ENCODE measurements around the gene OR2C3.

Gene OR2C3

DNA sequence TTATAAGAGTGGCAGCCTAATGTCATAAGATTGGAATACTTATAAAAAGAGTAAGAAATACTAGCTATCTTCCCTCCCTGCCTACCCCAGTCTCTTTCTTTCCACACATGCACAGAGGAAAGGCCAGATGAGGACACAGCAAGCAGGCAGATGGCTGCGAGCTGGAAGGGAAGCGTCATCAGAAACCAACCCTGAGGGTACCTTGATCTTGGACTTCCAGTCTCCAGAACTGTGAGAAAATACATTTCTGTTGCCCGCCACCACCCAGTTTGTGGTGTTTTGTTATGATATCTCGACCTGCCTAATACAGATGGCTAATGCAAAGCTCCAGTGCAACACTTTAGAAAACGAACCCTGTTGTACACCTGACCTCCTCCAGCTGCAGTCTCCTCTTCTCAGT lies 2.3 kb upstream of the OR2C3 start:
- Histone ChIP-seq H3K4me1 (ENCODE audit: insufficient read depth, poor library complexity, severe bottlenecking) (no peaks in the 10 kb centered on the region), H3K4me3 (ENCODE audit: severe bottlenecking) (no peak overlapping the region), H3K36me3 (ENCODE audit: low read depth) (no peaks in the 10 kb centered on the region), H3K27me3 (ENCODE audit: insufficient read depth, poor library complexity, severe bottlenecking) (no peaks in the 10 kb centered on the region), H3K27ac (ENCODE audit: poor library complexity, severe bottlenecking) (no peak overlapping the region), H3K9me3 (ENCODE audit: severe bottlenecking) (no peaks in the 10 kb centered on the region)
- ATAC-seq (ENCODE audit: low read depth) (no peak), DNase-seq (ENCODE audit: low spot score) (no peak)
- TF ChIP-seq, protein P1, sequence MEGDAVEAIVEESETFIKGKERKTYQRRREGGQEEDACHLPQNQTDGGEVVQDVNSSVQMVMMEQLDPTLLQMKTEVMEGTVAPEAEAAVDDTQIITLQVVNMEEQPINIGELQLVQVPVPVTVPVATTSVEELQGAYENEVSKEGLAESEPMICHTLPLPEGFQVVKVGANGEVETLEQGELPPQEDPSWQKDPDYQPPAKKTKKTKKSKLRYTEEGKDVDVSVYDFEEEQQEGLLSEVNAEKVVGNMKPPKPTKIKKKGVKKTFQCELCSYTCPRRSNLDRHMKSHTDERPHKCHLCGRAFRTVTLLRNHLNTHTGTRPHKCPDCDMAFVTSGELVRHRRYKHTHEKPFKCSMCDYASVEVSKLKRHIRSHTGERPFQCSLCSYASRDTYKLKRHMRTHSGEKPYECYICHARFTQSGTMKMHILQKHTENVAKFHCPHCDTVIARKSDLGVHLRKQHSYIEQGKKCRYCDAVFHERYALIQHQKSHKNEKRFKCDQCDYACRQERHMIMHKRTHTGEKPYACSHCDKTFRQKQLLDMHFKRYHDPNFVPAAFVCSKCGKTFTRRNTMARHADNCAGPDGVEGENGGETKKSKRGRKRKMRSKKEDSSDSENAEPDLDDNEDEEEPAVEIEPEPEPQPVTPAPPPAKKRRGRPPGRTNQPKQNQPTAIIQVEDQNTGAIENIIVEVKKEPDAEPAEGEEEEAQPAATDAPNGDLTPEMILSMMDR (IDR thresholded peaks at IDR 0.05; ENCODE audit: poor library complexity, severe bottlenecking): no peak

DNA sequence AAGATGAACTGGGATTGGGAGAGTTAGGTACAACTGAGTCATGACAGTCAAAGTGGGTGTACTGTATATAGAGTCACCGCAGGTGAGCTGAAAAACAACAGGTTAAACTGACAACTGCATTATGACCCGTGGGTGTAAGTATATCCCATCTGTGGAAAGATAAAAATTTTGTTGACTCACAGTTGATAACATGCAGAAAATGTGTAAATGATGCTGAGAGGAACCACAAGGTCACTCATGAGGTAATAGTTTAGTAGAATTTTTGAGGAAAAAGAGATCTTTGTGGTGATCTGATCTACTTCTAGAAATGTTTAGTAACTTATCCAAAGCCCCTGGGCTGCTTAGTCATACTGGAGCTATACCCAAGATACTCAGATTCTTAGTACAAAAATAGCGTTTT lies 838 bp downstream of the OR2C3 start:
- TF ChIP-seq, protein P1 (IDR thresholded peaks at IDR 0.05; ENCODE audit: poor library complexity, severe bottlenecking): no peak

DNA sequence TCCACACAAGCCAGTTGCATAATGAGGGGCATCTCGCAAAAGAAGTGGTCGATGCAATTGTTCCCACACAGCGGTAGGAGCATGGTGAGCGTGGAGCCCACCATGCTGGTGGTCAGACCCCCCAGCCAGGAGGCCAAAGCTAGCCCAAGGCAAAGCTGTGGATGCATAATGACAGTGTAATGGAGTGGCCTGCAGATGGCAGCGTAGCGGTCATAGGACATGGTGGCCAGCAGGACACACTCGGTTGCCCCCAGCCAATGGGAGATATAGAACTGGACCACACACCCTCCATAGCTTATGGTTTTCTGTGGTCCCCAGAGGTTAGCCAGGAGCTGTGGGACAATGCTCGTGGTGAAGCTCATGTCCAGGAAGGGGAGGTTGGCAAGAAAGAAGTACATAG lies 4.3 kb downstream of the OR2C3 start:
- Histone ChIP-seq H3K36me3 (ENCODE audit: low read depth) (no peaks in the 10 kb centered on the region), H3K27ac (ENCODE audit: poor library complexity, severe bottlenecking) (no peak overlapping the region), H3K4me3 (ENCODE audit: severe bottlenecking) (no peak overlapping the region), H3K9me3 (ENCODE audit: severe bottlenecking) (no peaks in the 10 kb centered on the region), H3K27me3 (ENCODE audit: insufficient read depth, poor library complexity, severe bottlenecking) (no peaks in the 10 kb centered on the region), H3K4me1 (ENCODE audit: insufficient read depth, poor library complexity, severe bottlenecking) (peaks cover 8% of the 10 kb centered on the region)
- TF ChIP-seq, protein P1 (IDR thresholded peaks at IDR 0.05; ENCODE audit: poor library complexity, severe bottlenecking): no peak
- ATAC-seq (ENCODE audit: low read depth): no peak
- DNase-seq (ENCODE audit: low spot score): no peak

More for the DNA sequence above, 838 bp downstream of the OR2C3 start:
- no peaks in the 10 kb centered on the region for H3K4me1 ChIP-seq (ENCODE audit: insufficient read depth, poor library complexity, severe bottlenecking)
- ATAC-seq (ENCODE audit: low read depth) (no peak), DNase-seq (ENCODE audit: low spot score) (no peak)
- no peaks in the 10 kb centered on the region for H3K9me3 ChIP-seq (ENCODE audit: severe bottlenecking)
- no peak overlapping the region for H3K4me3 ChIP-seq (ENCODE audit: severe bottlenecking)
- no peaks in the 10 kb centered on the region for H3K36me3 ChIP-seq (ENCODE audit: low read depth)
- H3K27me3 ChIP-seq (ENCODE audit: insufficient read depth, poor library complexity, severe bottlenecking): no peaks in the 10 kb centered on the region
- no peak overlapping the region for H3K27ac ChIP-seq (ENCODE audit: poor library complexity, severe bottlenecking)

DNA sequence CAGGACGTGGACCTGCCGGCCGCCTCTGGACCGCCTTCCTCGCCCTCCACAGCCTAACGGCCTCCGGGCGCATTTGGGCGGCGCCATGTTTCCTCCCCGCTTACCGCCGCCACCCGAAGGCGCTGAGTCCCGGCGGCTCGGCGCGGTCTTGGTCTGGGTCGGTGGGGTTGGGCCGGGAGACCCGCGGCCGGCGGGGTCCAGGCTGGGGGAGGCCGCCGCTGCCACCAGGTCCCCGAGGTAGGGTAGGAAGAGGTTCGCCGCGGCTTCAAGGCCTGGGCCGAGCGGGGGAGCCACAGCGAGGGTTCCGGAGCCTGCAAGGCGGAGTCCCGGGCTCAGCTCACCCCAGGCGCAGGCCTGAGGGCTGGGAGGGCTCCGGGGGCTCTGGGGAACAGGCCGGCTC lies 5.5 kb downstream of the OR2C3 start:
- peaks cover 8% of the 10 kb centered on the region for H3K4me1 ChIP-seq (ENCODE audit: insufficient read depth, poor library complexity, severe bottlenecking)
- no peaks in the 10 kb centered on the region for H3K9me3 ChIP-seq (ENCODE audit: severe bottlenecking)
- H3K36me3 ChIP-seq (ENCODE audit: low read depth): no peaks in the 10 kb centered on the region
- H3K27me3 ChIP-seq (ENCODE audit: insufficient read depth, poor library complexity, severe bottlenecking): no peaks in the 10 kb centered on the region
- TF ChIP-seq, protein P1 (IDR thresholded peaks at IDR 0.05; ENCODE audit: poor library complexity, severe bottlenecking): no peak
- H3K4me3 ChIP-seq (ENCODE audit: severe bottlenecking): no peak overlapping the region
- ATAC-seq (ENCODE audit: low read depth) (no peak), DNase-seq (ENCODE audit: low spot score) (no peak)
- no peak overlapping the region for H3K27ac ChIP-seq (ENCODE audit: poor library complexity, severe bottlenecking)

DNA sequence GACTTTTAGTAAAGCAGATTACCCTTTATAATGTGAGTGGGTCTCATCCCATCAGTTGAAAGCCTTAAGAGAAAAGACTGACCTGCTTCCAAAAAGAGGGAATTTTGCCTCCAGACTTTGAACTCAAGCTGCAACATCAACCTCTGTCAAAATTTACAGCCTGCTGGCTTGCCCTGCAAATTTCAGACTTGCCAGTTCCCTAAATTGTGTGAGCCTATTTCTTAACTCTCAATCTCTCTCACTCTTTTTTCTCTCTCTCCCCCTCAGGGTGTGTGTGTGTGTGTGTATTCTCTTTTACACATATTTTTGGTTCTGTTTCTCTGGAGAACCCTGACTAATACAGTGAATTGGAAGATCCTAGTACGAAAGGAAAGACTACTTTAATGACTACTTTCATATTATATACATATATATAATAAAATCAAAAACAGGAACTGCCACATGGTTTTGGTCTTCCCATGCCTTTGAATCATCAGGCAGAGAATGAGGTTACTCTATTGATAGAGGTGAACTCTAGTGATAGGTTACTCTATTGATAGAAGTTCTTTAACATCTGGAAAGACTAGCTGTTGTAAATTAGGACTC lies 6.4 kb downstream of the OR2C3 start:
- H3K9me3 ChIP-seq (ENCODE audit: severe bottlenecking): no peaks in the 10 kb centered on the region
- H3K36me3 ChIP-seq (ENCODE audit: low read depth): no peaks in the 10 kb centered on the region
- H3K27ac ChIP-seq (ENCODE audit: poor library complexity, severe bottlenecking): no peak overlapping the region
- no peaks in the 10 kb centered on the region for H3K27me3 ChIP-seq (ENCODE audit: insufficient read depth, poor library complexity, severe bottlenecking)
- H3K4me3 ChIP-seq (ENCODE audit: severe bottlenecking): no peak overlapping the region
- TF ChIP-seq, protein P1 (IDR thresholded peaks at IDR 0.05; ENCODE audit: poor library complexity, severe bottlenecking): no peak
- DNase-seq (ENCODE audit: low spot score) (no peak), ATAC-seq (ENCODE audit: low read depth) (no peak)
- H3K4me1 ChIP-seq (ENCODE audit: insufficient read depth, poor library complexity, severe bottlenecking): peaks cover 8% of the 10 kb centered on the region

Measured in RWPE2 (cell line).